OCI-LY7 (cell line): Measurements from ENCODE around the gene LARGE1. TPM values are rescaled to one million over a fixed set of nuclear protein-coding genes. Genes with fewer than 3 reads are reported as not detected.

Experiments
- BruUV-seq: library from RNA; stranded (reverse); fragments of 400-500 nt; replicated peaks from 2 replicates; lab custom pipeline; 2021; lab: Mats Ljungman, UMichigan
- CTCF ChIA-PET: fragments of 300-600 bp; sonication (Branson Sonifier 250); formaldehyde crosslinking; loops from one replicate; lab custom pipeline; 2022; ENCODE audit warnings: antibody characterized with exemption; ENCODE audit not compliant: unreplicated experiment; lab: Charles Lee
- POLR2A ChIA-PET: fragments of 300-600 bp; sonication (Branson Sonifier 250); formaldehyde crosslinking; loops from one replicate; lab custom pipeline; 2022; ENCODE audit warnings: antibody characterized with exemption; lab: Charles Lee
- DNase-seq: peaks from one replicate; pipeline ENCODE4 v3.0.0-alpha.2; 2015; ENCODE audit warnings: low spot score
- H2AFZ ChIP-seq: fragments of 200-600 bp; sonication (generic), shearing (Covaris generic); 2 replicates; pipeline ENCODE4 v1.6.1; 2014; ENCODE audit warnings: mild to moderate bottlenecking, antibody characterized with exemption, low read length, moderate library complexity
- H3K27ac ChIP-seq: fragments of 200-600 bp; sonication (generic); 2 replicates; pipeline ENCODE4 v1.5.1; 2014; ENCODE audit warnings: mixed run types, low read depth, mild to moderate bottlenecking, moderate library complexity, low read length, inconsistent platforms; ENCODE audit not compliant: poor library complexity, severe bottlenecking
- H3K36me3 ChIP-seq: fragments of 200-600 bp; sonication (generic); 2 replicates; pipeline ENCODE4 v1.6.1; 2014; ENCODE audit warnings: mild to moderate bottlenecking, antibody characterized with exemption, low read length, moderate library complexity, mixed read lengths; ENCODE audit not compliant: insufficient read depth
- H3K4me1 ChIP-seq: fragments of 200-600 bp; sonication (generic); 2 replicates; pipeline ENCODE4 v1.5.1; 2014; ENCODE audit warnings: mild to moderate bottlenecking, low read length; ENCODE audit not compliant: insufficient read depth, poor library complexity, severe bottlenecking
- H3K4me2 ChIP-seq: fragments of 200-600 bp; sonication (generic); 2 replicates; pipeline ENCODE4 v1.6.1; 2014; ENCODE audit warnings: mild to moderate bottlenecking, low read length
- H3K4me3 ChIP-seq: fragments of 200-600 bp; sonication (generic); 2 replicates; pipeline ENCODE4 v1.5.1; 2014; ENCODE audit warnings: mild to moderate bottlenecking, low read depth, low read length; ENCODE audit not compliant: poor library complexity, severe bottlenecking
- H3K79me2 ChIP-seq: fragments of 200-600 bp; sonication (generic); 2 replicates; pipeline ENCODE4 v1.6.1; 2016; ENCODE audit warnings: low read depth, mild to moderate bottlenecking, low read length, moderate library complexity, mixed read lengths; ENCODE audit not compliant: insufficient read depth
- H3K9me2 ChIP-seq: fragments of 200-600 bp; sonication (generic); 2 replicates; pipeline ENCODE4 v1.6.1; 2016; ENCODE audit warnings: mild to moderate bottlenecking, low read length, mixed read lengths; ENCODE audit not compliant: insufficient read depth
- H3K9me3 ChIP-seq: fragments of 200-600 bp; sonication (generic); 2 replicates; pipeline ENCODE4 v1.6.1; 2014; ENCODE audit warnings: mild to moderate bottlenecking, mixed run types, low read length, mixed read lengths
- H4K20me1 ChIP-seq: fragments of 200-600 bp; sonication (generic); 2 replicates; pipeline ENCODE4 v1.6.1; 2014; ENCODE audit warnings: mild to moderate bottlenecking, antibody characterized with exemption, low read length, moderate library complexity, mixed read lengths; ENCODE audit not compliant: insufficient read depth
- EZH2phosphoT487 ChIP-seq: fragments of 200-600 bp; sonication (generic); IDR thresholded peaks from 2 replicates; pipeline ENCODE4 v1.6.1; 2018; ENCODE audit warnings: low read depth, borderline replicate concordance, mild to moderate bottlenecking, mixed run types, antibody characterized with exemption, low read length, moderate library complexity, mixed read lengths
- intact Hi-C: fragments of 100-400 bp; cut with micrococcal nuclease; formaldehyde crosslinking; loops from one replicate; pipeline ENCODE4 v1.10.0; 2022; ENCODE audit not compliant: unreplicated experiment
- total RNA-seq, 2 experiments: library from RNA; depleted of rRNA in 1 of 2; stranded (reverse); fragments of >200 nt in 1 of 2; shearing (Covaris generic) in 1 of 2; gene quantifications; 2 replicates each; pipeline ENCODE4 v1.2.3, GENCODE V29; 2014 to 2022
- TF ChIP-seq, protein P1 (sequence below): fragments of 200-600 bp; sonication (generic); conservative IDR thresholded peaks from 2 replicates; pipeline ENCODE4 v1.5.1; 2014; ENCODE audit warnings: mild to moderate bottlenecking, antibody characterized with exemption, low read length, moderate library complexity, mixed read lengths

LARGE1 gene
- total RNA-seq, 2 experiments from 2014 or later: 31.5 to 31.9 TPM

DNA sequence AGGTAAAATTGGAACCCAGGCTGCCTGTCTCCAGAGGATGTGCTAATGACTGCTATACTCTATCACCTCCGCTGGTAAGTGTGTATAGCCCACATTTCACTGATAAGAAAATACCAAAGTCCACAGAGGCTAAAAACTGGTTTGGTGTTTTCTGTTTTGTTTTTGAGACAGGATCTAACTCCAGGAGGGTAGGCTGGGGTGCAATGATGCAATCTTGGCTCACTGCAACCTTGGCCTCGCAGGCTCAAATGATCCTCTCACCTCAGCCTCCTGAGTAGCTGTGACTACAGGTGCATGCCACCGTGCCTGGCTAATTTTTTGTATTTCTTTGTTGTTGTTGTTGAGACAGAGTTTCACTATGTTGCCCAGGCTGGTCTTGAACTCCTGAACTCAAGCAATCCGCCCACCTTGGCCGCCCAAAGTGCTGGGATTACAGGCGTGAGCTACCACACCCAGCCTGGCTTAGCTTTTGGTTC, 409.8 kb downstream of the LARGE1 start:
- no TSS peak for BruUV-seq
- CTCF ChIA-PET: no interaction called here
- Histone ChIP-seq H3K9me3 (no peaks in the 10 kb centered on the region), H3K79me2 (no peaks in the 10 kb centered on the region), H3K4me3 (no peak overlapping the region), H3K36me3 (no peaks in the 10 kb centered on the region), H4K20me1 (no peaks in the 10 kb centered on the region), H3K4me2 (no peak overlapping the region), H3K4me1 (no peaks in the 10 kb centered on the region), H3K9me2 (no peaks in the 10 kb centered on the region), H2AFZ (no peak overlapping the region), H3K27ac (no peak overlapping the region)
- POLR2A ChIA-PET: no interaction called here
- no peak for DNase-seq
- no peak for TF ChIP-seq EZH2phosphoT487
- intact Hi-C loops: no loop called here

DNA sequence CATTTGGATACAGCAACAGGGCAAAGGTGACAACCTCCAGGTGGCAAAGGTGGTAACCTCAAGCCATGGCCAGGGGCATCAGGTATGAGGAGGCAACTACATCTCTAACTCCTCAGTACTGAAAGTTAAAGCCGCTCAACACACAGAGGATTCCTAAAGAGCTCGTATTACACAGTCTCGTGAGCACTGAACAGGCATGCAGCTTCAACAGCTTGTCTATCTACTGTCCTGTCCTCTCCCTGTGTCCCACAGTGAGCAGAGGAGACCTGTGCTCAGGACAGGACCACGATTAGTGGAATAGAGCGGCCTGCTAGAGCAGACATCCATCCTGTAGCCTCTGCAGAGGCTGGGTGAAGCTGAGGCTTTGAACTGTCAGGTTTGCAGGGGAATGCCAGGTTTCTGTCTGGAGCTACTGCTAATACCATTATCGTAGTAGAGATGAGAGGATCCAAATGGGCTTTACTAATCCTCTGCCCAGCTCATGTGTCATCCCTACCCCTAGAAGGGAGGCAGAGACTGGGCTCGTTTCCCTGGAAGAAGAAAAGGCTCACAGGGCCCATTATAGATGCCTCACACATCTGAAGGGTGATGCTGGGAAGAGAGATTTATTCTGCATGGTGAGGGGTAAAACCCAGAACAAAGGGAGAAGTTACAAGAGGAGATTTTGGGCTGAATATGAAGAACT, 415.2 kb downstream of the LARGE1 start:
- TF ChIP-seq EZH2phosphoT487: no peak
- TF ChIP-seq, protein P1, sequence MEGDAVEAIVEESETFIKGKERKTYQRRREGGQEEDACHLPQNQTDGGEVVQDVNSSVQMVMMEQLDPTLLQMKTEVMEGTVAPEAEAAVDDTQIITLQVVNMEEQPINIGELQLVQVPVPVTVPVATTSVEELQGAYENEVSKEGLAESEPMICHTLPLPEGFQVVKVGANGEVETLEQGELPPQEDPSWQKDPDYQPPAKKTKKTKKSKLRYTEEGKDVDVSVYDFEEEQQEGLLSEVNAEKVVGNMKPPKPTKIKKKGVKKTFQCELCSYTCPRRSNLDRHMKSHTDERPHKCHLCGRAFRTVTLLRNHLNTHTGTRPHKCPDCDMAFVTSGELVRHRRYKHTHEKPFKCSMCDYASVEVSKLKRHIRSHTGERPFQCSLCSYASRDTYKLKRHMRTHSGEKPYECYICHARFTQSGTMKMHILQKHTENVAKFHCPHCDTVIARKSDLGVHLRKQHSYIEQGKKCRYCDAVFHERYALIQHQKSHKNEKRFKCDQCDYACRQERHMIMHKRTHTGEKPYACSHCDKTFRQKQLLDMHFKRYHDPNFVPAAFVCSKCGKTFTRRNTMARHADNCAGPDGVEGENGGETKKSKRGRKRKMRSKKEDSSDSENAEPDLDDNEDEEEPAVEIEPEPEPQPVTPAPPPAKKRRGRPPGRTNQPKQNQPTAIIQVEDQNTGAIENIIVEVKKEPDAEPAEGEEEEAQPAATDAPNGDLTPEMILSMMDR: no peak
- ChIA-PET POLR2A (no interaction called here), CTCF (no interaction called here)
- H3K9me3 ChIP-seq: no peaks in the 10 kb centered on the region
- H3K4me1 ChIP-seq: no peaks in the 10 kb centered on the region
- no peak overlapping the region for H3K4me2 ChIP-seq
- intact Hi-C loops: no loop called here
- BruUV-seq: no TSS peak
- H3K4me3 ChIP-seq: no peak overlapping the region
- no peaks in the 10 kb centered on the region for H3K79me2 ChIP-seq
- no peak for DNase-seq
- no peaks in the 10 kb centered on the region for H3K9me2 ChIP-seq
- H3K36me3 ChIP-seq: no peaks in the 10 kb centered on the region
- no peaks in the 10 kb centered on the region for H4K20me1 ChIP-seq
- H2AFZ ChIP-seq: no peak overlapping the region
- no peak overlapping the region for H3K27ac ChIP-seq

GRCh38 chr22:33496112-33496511, 424.2 kb downstream of the LARGE1 start:
- Histone ChIP-seq H3K4me2 (no peak overlapping the region), H3K27ac (no peak overlapping the region), H4K20me1 (no peaks in the 10 kb centered on the region), H3K9me3 (no peaks in the 10 kb centered on the region), H3K36me3 (no peaks in the 10 kb centered on the region), H2AFZ (no peak overlapping the region), H3K9me2 (no peaks in the 10 kb centered on the region), H3K4me1 (peaks cover 5% of the 10 kb centered on the region), H3K79me2 (no peaks in the 10 kb centered on the region), H3K4me3 (no peak overlapping the region)
- ChIA-PET POLR2A (no interaction called here), CTCF (no interaction called here)
- BruUV-seq: no TSS peak
- TF ChIP-seq, protein P1: no peak
- no peak for TF ChIP-seq EZH2phosphoT487
- DNase-seq: no peak
- intact Hi-C loops: no loop called here
